B cell (primary cell): ENCODE measurements around the gene BHLHE40. TPM values are rescaled to one million over a fixed set of nuclear protein-coding genes. Genes with fewer than 3 reads are reported as not detected.

ENCODE experiments used
- ATAC-seq: fragments of 200-7000 bp; cut with Tn5 transposase; one replicate; pipeline ENCODE4 v1.10.0; 2021; ENCODE audit warnings: low read depth, mild to moderate bottlenecking, moderate number of reproducible peaks, moderate library complexity
- CTCF ChIA-PET: fragments of 350-600 bp; sonication (Branson Sonifier 250); formaldehyde crosslinking; loops from one replicate; lab custom pipeline; 2021; ENCODE audit warnings: antibody characterized with exemption, inconsistent platforms; lab: Charles Lee
- POLR2A ChIA-PET: fragments of 350-600 bp; sonication (Branson Sonifier 250); formaldehyde crosslinking; loops from one replicate; lab custom pipeline; 2021; ENCODE audit warnings: antibody characterized with exemption; lab: Charles Lee
- DNase-seq: peaks from one replicate; pipeline ENCODE4 v3.0.0; 2013
- H2AFZ ChIP-seq: 2 replicates; pipeline ENCODE4 v1.6.1; 2012; ENCODE audit warnings: mild to moderate bottlenecking, low read depth, low read length; ENCODE audit not compliant: insufficient read depth, poor library complexity, severe bottlenecking
- H3K27ac ChIP-seq, 2 donors: 1 replicate in 1 of 2; 2 replicates in 1 of 2; pipeline ENCODE4 v1.5.1; 2012 to 2013; ENCODE audit warnings: low read length in 2 of 2, mild to moderate bottlenecking in 2 of 2, moderate library complexity in 1 of 2
- H3K27me3 ChIP-seq, 4 experiments: fragments of 200-600 bp in 1 of 4; sonication (generic) in 1 of 4; replicated peaks in 1 of 4; 1 replicate in 2 of 4; 2 replicates in 2 of 4; pipeline versions ENCODE4 v1.6.1 to v1.7.0; 2013 to 2016; ENCODE audit warnings: low read length in 3 of 4, mild to moderate bottlenecking in 2 of 4, mixed read lengths in 1 of 4, moderate library complexity in 1 of 4; ENCODE audit not compliant: insufficient read depth in 4 of 4, control insufficient read depth in 3 of 4; ENCODE audit errors: control extremely low read depth in 1 of 4
- H3K36me3 ChIP-seq, 2 experiments: replicated peaks in 1 of 2; 1 replicate in 1 of 2; 2 replicates in 1 of 2; pipeline versions ENCODE4 v1.6.1 to v1.7.1; 2013; ENCODE audit warnings: low read length in 1 of 2; ENCODE audit not compliant: insufficient read depth in 2 of 2, control insufficient read depth in 1 of 2; ENCODE audit errors: control extremely low read depth in 1 of 2, extremely low read depth in 1 of 2
- H3K4me1 ChIP-seq, 2 donors: fragments of 200-600 bp in 1 of 2; sonication (generic) in 1 of 2; 1 replicate in 1 of 2; 2 replicates in 1 of 2; pipeline versions ENCODE4 v1.5.1 to v1.6.1; 2013 to 2017; ENCODE audit warnings: low read length in 2 of 2; ENCODE audit not compliant: control insufficient read depth in 2 of 2, insufficient read depth in 2 of 2
- H3K4me2 ChIP-seq: replicated peaks from 2 replicates; pipeline ENCODE3; 2012; ENCODE audit warnings: mild to moderate bottlenecking, low read depth, low read length; ENCODE audit not compliant: poor library complexity, severe bottlenecking
- H3K4me3 ChIP-seq, 5 experiments: fragments of 200-600 bp in 1 of 5; sonication (generic) in 1 of 5; 1 replicate in 3 of 5; 2 replicates in 2 of 5; pipeline versions ENCODE4 v1.5.1 to v1.7.0; 2011 to 2016; ENCODE audit warnings: low read length in 4 of 5, mild to moderate bottlenecking in 4 of 5, low read depth in 2 of 5, control low read depth in 1 of 5, moderate library complexity in 1 of 5; ENCODE audit not compliant: insufficient read depth in 1 of 5; ENCODE audit errors: control extremely low read depth in 1 of 5, extremely low read depth in 1 of 5
- H3K79me2 ChIP-seq: fragments of 200-600 bp; sonication (generic); one replicate; pipeline ENCODE4 v1.6.0; 2016; ENCODE audit warnings: low read length; ENCODE audit not compliant: control insufficient read depth, insufficient read depth
- H3K9ac ChIP-seq: fragments of 200-600 bp; sonication (generic); 2 replicates; pipeline ENCODE4 v1.6.1; 2017; ENCODE audit warnings: mild to moderate bottlenecking, low read length, moderate library complexity
- H3K9me3 ChIP-seq, 3 donors: one replicate each; pipeline versions ENCODE4 v1.6.1 to v1.7.1; 2013; ENCODE audit warnings: low read length in 2 of 3; ENCODE audit not compliant: control insufficient read depth in 2 of 3, insufficient read depth in 1 of 3; ENCODE audit errors: control extremely low read depth in 1 of 3
- H4K20me1 ChIP-seq: 2 replicates; pipeline ENCODE4 v1.6.0; 2012; ENCODE audit warnings: mild to moderate bottlenecking, low read length; ENCODE audit not compliant: insufficient read depth, control insufficient read depth, poor library complexity, severe bottlenecking
- H3K27ac Mint-ChIP-seq: one replicate; pipeline ENCODE4 v1.8.0; 2021; ENCODE audit warnings: mixed read lengths
- H3K27me3 Mint-ChIP-seq: one replicate; pipeline ENCODE4 v1.8.0; 2021; ENCODE audit warnings: mixed read lengths
- H3K4me1 Mint-ChIP-seq: one replicate; pipeline ENCODE4 v1.8.0; 2021; ENCODE audit warnings: mixed read lengths
- H3K4me3 Mint-ChIP-seq: one replicate; pipeline ENCODE4 v1.8.0; 2021; ENCODE audit warnings: mixed read lengths
- H3K9me3 Mint-ChIP-seq: one replicate; pipeline ENCODE4 v1.8.0; 2022; ENCODE audit warnings: mixed read lengths; ENCODE audit not compliant: insufficient read depth
- CTCF ChIP-seq: fragments of 200-600 bp; IDR thresholded peaks from one replicate; pipeline ENCODE4 v1.8.0; 2022; ENCODE audit warnings: antibody characterized with exemption, mild to moderate bottlenecking
- EZH2 ChIP-seq: IDR thresholded peaks from 2 replicates; pipeline ENCODE4 v1.6.1; 2012; ENCODE audit warnings: borderline replicate concordance, low read depth, mild to moderate bottlenecking, moderate library complexity, low read length; ENCODE audit not compliant: insufficient read depth, poor library complexity, severe bottlenecking
- WGBS: methylation state at CpG from one replicate; pipeline ENCODE4 v1.1.5; 2013; ENCODE audit warnings: missing lambda C conversion rate; ENCODE audit not compliant: insufficient coverage; 5-methylcytosine and 5-hydroxymethylcytosine counted together
- intact Hi-C: fragments of 100-400 bp; cut with micrococcal nuclease; formaldehyde crosslinking; loops from one replicate; pipeline ENCODE4 v1.10.0; 2022
- polyA plus RNA-seq: library from polyadenylated mRNA; depleted of rRNA; stranded (reverse); fragments of >200 nt; gene quantifications from 2 replicates; pipeline ENCODE4 v1.2.3, GENCODE V29; 2012
- total RNA-seq, 2 donors: library from RNA; stranded (reverse); fragments of 120-200 nt in 1 of 2; gene quantifications; 1 replicate in 1 of 2; 2 replicates in 1 of 2; pipeline versions ENCODE4 v1.2.3 to v1.2.4, GENCODE V29; 2013 to 2022

BHLHE40 gene
- total and polyA plus RNA-seq, 2 donors (not counting 1 experiment from before 2014, with no cell fraction given): 26.2 to 53.8 TPM

GRCh38 chr3:4978204-4978965 is 852 bp upstream of the BHLHE40 start:
- Histone ChIP-seq H3K9ac (peak overlapping the region; percentile 89), H3K79me2 (peaks cover 38% of the 10 kb centered on the region), H3K4me3 (peak overlapping the region; percentile 73 to 91 (median 85)), H3K27ac (peak overlapping the region; percentile 97 to 99), H3K27me3 (no peaks in the 10 kb centered on the region), H3K4me1 (peaks cover 52 to 58% of the 10 kb centered on the region in 2 donors), H3K4me2 (peak overlapping the region; percentile 88), H4K20me1 (no peaks in the 10 kb centered on the region), H3K9me3 (no peaks in the 10 kb centered on the region), H3K36me3 (peaks cover 0 to 25% of the 10 kb centered on the region in 2 experiments), H2AFZ (peak overlapping the region; percentile 65)
- WGBS: under 1% methylated on average over 75 of the region's 76 CpGs
- peak; percentile 48 for ATAC-seq
- Mint-ChIP-seq H3K9me3 (no peaks in the 10 kb centered on the region), H3K4me3 (peak overlapping the region; percentile 98), H3K4me1 (peaks cover 62% of the 10 kb centered on the region), H3K27ac (peak overlapping the region; percentile 96), H3K27me3 (no peaks in the 10 kb centered on the region)
- CTCF ChIA-PET: interaction anchor here (0.6 to 7.8 kb wide), 9 partner anchors 22 to 267 kb away, joined by 3 to 55 read pairs (median 7); no protein-coding TSS in a partner anchor
- POLR2A ChIA-PET: interaction anchor here (0.6 to 8.7 kb wide), 14 partner anchors 9 to 486 kb away, joined by 3 to 117 read pairs (median 6); partner anchors contain the start of gene ITPR1
- TF ChIP-seq EZH2 (no peak), CTCF (no peak)
- DNase-seq: peak; percentile 91
- intact Hi-C loops: loop anchor here (1.0 to 10.0 kb wide), 4 partner anchors 33 to 485 kb away; partner anchors contain the start of gene ITPR1
